Right lobe of liver (tissue), 6 donors: ENCODE data around the gene STMP1. TPM values are rescaled to one million over a fixed set of nuclear protein-coding genes. Genes with fewer than 3 reads are reported as not detected.
A peak's percentile ranks its signal among the peaks of the same experiment; 100 is the strongest.

Experiments
- ATAC-seq, 4 donors: fragments of 200-7000 bp; cut with Tn5 transposase; one replicate each; pipeline ENCODE4 v1.9.1; 2020; ENCODE audit warnings: mild to moderate bottlenecking in 4 of 4, moderate library complexity in 4 of 4
- DNase-seq, 3 donors: peaks; one replicate each; pipeline ENCODE4 v3.0.0-alpha.2; 2020
- H3K27ac ChIP-seq, 3 donors: fragments of 200-600 bp; one replicate each; pipeline ENCODE4 v1.8.0; 2022
- H3K27me3 ChIP-seq, 2 donors: fragments of 200-600 bp; one replicate each; pipeline ENCODE4 v1.8.0; 2022
- H3K36me3 ChIP-seq, 4 donors: fragments of 200-600 bp; sonication (generic) in 1 of 4; one replicate each; pipeline versions ENCODE4 v1.5.1 to v1.8.0; 2017 to 2022; ENCODE audit warnings: control low read depth in 1 of 4
- H3K4me1 ChIP-seq, 4 donors: fragments of 200-600 bp; sonication (generic) in 1 of 4; one replicate each; pipeline versions ENCODE4 v1.5.1 to v1.8.0; 2017 to 2022; ENCODE audit warnings: control low read depth in 1 of 4
- H3K4me3 ChIP-seq, 3 donors: fragments of 200-600 bp; one replicate each; pipeline ENCODE4 v1.8.0; 2022
- H3K9me3 ChIP-seq, 4 donors: fragments of 200-600 bp; sonication (generic) in 1 of 4; one replicate each; pipeline versions ENCODE4 v1.5.1 to v1.8.0; 2017 to 2022; ENCODE audit warnings: control low read depth in 1 of 4
- POLR2A ChIP-seq: fragments of 450-650 bp; IDR thresholded peaks from one replicate; pipeline ENCODE4 v1.6.1; 2017; ENCODE audit warnings: antibody characterized with exemption, mild to moderate bottlenecking
- WGBS: methylation state at CpG from one replicate; pipeline ENCODE4 v1.1.6; 2018; ENCODE audit warnings: low coverage, low lambda C conversion rate; ENCODE audit not compliant: insufficient coverage; ENCODE audit errors: missing lambda C conversion rate; 5-methylcytosine and 5-hydroxymethylcytosine counted together
- intact Hi-C, 2 donors: fragments of 100-400 bp; cut with DNase I; formaldehyde crosslinking; loops; one replicate each; pipeline versions ENCODE4 v1.11.2 to v1.14.1; 2022
- total RNA-seq, 6 experiments: library from RNA; depleted of rRNA in 2 of 6; stranded (reverse); fragments of >200 nt in 2 of 6; fragmentation: NEBNext Ultra II Directional in 3 of 6; extraction: Animal tissue kit (Norgen Biotek cat#: 25700) in 3 of 6; gene quantifications; one replicate each; pipeline versions ENCODE4 v1.1.0 to v1.2.4, GENCODE V29; 2016 to 2023
- TF ChIP-seq, protein P1 (sequence below), 4 donors: fragments of 200-600 bp in 3 of 4; fragments of 450-650 bp in 1 of 4; IDR thresholded peaks; one replicate each; pipeline versions ENCODE4 v1.5.1 to v1.8.0; 2016 to 2022; ENCODE audit warnings: antibody characterized with exemption in 4 of 4, mild to moderate bottlenecking in 2 of 4
- donor health status: DM: no; HTN: yes; CAD: no.
- donor health status: DM: no; HTN: no; CAD: no.
- donor health status: DM: no; HTN: no; CAD: no.
- donor health status: DM: no; HTN: yes; CAD: no.
- donor health status: DM: no; HTN: yes; CAD: no.

Gene STMP1
- total RNA-seq, 6 experiments from 2014 or later: 8.8 to 20.6 (median 14.6) TPM

DNA sequence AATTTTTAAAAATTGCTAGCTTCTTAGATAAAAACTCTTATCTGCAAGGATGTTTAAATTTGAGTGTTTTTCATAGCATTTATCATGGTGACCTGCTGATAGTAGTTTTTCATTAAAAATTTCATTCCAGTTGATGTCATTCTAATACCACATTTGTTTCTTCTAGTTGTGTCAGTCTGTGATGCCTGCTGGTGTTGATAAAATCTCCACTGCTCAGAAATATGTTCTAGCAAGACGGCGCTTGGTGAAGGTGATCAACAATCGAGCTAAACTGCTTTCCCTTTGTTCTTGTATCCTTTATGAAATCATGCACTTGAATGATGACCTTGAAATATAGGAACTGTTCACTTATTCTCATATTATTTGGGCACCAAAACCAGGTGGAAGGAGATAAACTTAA lies 17.6 kb upstream of the STMP1 start:
- TF ChIP-seq, protein P1, sequence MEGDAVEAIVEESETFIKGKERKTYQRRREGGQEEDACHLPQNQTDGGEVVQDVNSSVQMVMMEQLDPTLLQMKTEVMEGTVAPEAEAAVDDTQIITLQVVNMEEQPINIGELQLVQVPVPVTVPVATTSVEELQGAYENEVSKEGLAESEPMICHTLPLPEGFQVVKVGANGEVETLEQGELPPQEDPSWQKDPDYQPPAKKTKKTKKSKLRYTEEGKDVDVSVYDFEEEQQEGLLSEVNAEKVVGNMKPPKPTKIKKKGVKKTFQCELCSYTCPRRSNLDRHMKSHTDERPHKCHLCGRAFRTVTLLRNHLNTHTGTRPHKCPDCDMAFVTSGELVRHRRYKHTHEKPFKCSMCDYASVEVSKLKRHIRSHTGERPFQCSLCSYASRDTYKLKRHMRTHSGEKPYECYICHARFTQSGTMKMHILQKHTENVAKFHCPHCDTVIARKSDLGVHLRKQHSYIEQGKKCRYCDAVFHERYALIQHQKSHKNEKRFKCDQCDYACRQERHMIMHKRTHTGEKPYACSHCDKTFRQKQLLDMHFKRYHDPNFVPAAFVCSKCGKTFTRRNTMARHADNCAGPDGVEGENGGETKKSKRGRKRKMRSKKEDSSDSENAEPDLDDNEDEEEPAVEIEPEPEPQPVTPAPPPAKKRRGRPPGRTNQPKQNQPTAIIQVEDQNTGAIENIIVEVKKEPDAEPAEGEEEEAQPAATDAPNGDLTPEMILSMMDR (IDR thresholded peaks at IDR 0.05): no peak
- no peak for TF ChIP-seq POLR2A
- WGBS: 82% methylated on average over 3 of the region's 3 CpGs
- ATAC-seq (no peak), DNase-seq (no peak)
- Histone ChIP-seq H3K9me3 (no peaks in the 10 kb centered on the region), H3K4me3 (no peak overlapping the region), H3K27me3 (no peaks in the 10 kb centered on the region), H3K27ac (no peak overlapping the region), H3K36me3 (peaks cover 0 to 4% (median 1%) of the 10 kb centered on the region in 4 donors), H3K4me1 (peaks cover 0 to 6% (median 0%) of the 10 kb centered on the region in 4 donors)
- intact Hi-C loops: loop anchor here in 1 of 2 donors (10.0 kb wide), 1 partner anchor 370 kb away; no protein-coding TSS in a partner anchor

DNA sequence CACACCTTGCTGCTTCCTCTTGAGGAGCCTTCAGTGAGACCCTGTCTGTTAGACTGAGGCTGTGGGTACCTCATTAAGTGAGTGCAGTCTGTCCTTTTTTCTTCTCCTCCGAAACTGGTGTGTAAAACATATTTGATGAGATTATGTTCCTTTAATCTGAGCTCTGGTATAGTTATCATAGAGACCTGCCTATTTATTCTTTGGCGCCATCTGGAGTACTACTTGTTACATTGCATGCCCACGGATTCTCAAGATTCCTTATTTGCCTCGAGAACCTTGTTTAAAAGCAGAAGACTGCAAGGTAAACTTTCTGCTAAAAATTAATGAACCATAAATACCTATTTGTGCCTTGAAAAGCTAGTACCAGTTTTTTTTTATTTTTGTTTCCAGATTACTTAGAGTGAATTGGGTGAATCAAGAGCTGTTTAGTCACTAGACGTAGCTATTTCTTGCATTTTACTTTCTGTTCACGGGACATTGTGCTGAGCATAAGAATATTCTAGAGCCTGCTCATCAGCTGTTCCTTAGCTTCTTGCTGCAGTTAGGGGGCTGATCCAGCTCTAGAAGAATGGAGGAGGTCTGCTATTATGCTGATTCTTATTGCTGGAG lies 16.9 kb upstream of the STMP1 start:
- Histone ChIP-seq H3K9me3 (no peaks in the 10 kb centered on the region), H3K27ac (no peak overlapping the region), H3K27me3 (no peaks in the 10 kb centered on the region), H3K36me3 (peaks cover 0 to 5% (median 1%) of the 10 kb centered on the region in 4 donors), H3K4me3 (no peak overlapping the region), H3K4me1 (peaks cover 0 to 6% (median 0%) of the 10 kb centered on the region in 4 donors)
- intact Hi-C loops: loop anchor here in 1 of 2 donors (10.0 kb wide), 1 partner anchor 371 kb away; no protein-coding TSS in a partner anchor
- peak; percentile 82 to 91 (median 88) for ATAC-seq
- no peak for DNase-seq
- WGBS: 33% methylated on average over 6 of the region's 6 CpGs
- no peak for TF ChIP-seq POLR2A
- TF ChIP-seq, protein P1 (IDR thresholded peaks at IDR 0.05): peak; percentile 70 to 80 (median 74)

DNA sequence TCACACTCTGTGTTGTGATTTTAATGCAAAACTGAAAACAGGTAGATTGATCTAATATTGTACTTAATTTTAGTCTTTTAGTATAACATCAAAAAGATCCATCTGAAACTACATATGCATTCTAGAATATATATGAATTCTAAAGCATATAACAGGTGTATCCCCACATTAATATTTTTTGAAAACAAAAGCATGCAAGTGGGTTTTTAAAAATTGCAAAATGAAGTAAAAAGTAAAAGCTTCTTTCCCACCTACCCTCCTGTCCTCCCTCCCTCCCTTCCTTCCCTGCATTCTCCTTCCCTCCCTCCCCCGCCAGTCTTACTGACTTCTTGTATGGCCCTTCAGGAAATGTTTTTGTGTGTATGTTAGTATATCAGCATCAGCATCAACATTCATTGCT lies 14.6 kb upstream of the STMP1 start:
- no peak overlapping the region for H3K4me3 ChIP-seq
- H3K27me3 ChIP-seq: no peaks in the 10 kb centered on the region
- no peaks in the 10 kb centered on the region for H3K9me3 ChIP-seq
- TF ChIP-seq, protein P1 (IDR thresholded peaks at IDR 0.05): no peak
- no peak for TF ChIP-seq POLR2A
- ATAC-seq (no peak), DNase-seq (no peak)
- intact Hi-C loops: loop anchor here in 1 of 2 donors (10.0 kb wide), 1 partner anchor 373 kb away; no protein-coding TSS in a partner anchor
- WGBS: 62% methylated on average over 1 of the region's 1 CpG
- peaks cover 0 to 6% (median 0%) of the 10 kb centered on the region in 4 donors for H3K4me1 ChIP-seq
- peaks cover 0 to 5% (median 1%) of the 10 kb centered on the region in 4 donors for H3K36me3 ChIP-seq
- no peak overlapping the region for H3K27ac ChIP-seq

DNA sequence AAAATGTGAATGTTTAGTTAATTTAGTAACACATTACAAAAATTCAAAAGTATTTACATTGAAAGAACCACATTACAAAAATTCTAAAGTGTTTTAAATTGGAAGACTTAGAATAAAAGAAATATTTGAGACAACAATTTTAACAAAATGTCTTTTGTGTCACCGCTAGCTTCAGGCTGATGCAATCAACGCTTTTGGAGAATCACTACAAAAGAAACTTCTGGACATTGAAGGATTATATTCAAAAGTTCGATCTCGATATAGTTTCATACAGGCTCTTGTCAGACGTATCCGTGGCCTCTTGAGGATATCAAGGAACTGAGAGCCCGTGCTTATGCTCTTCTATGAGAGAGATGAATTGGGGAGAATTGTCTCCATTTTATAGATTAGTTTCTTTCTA lies 14.1 kb upstream of the STMP1 start:
- Histone ChIP-seq H3K27ac (no peak overlapping the region), H3K36me3 (peaks cover 0 to 5% (median 1%) of the 10 kb centered on the region in 4 donors), H3K9me3 (no peaks in the 10 kb centered on the region), H3K27me3 (no peaks in the 10 kb centered on the region), H3K4me1 (peaks cover 0 to 6% (median 0%) of the 10 kb centered on the region in 4 donors), H3K4me3 (no peak overlapping the region)
- WGBS: 88% methylated on average over 7 of the region's 7 CpGs
- DNase-seq (no peak), ATAC-seq (no peak)
- intact Hi-C loops: loop anchor here in 1 of 2 donors (10.0 kb wide), 1 partner anchor 373 kb away; no protein-coding TSS in a partner anchor
- no peak for TF ChIP-seq POLR2A
- TF ChIP-seq, protein P1 (IDR thresholded peaks at IDR 0.05): no peak
